GM19372 (cell line): ENCODE data around the gene CNNM2.

Source experiments
- ATAC-seq: cut with Tn5 transposase; IDR thresholded peaks from one replicate; pipeline ENCODE4 v1.9.1; 2021; ENCODE audit warnings: mild to moderate bottlenecking, low read depth, moderate library complexity; ENCODE audit not compliant: unreplicated experiment

The CNNM2 gene

DNA sequence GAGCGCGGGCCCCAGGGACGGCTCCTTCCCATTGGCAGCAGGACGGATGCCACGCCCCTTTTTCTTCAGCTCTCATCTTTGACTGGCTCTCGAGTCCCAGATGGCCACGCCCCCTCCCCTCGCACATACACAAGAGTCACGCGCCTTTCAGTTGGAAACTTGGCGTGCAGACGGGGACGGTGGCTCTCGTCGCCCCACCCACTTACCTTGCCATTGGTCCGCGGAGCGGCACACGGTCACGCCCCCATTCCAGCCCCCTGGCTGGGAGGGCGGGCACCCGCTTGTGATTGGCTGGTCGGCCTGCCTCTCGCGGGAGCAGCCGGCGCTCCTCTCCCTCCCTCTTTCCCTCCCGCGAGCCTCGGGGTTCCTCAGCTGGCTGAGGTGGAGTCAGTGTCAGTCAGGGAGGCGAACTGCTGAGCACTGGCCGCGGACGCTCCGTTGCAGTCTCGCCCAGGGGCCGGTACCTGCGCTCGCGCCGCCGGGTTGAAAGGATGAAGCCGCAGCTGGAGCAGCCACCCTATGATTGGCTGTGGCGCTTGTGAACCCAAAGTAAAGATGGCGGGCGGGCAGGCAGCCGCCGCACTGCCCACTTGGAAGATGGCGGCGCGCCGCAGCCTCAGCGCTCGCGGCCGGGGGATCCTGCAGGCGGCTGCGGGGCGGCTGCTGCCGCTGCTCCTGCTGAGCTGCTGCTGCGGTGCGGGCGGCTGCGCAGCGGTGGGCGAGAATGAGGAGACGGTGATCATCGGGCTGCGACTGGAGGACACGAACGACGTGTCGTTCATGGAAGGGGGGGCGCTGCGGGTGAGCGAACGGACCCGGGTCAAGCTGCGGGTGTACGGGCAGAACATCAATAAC is at the start of gene CNNM2:
TSS of gene CNNM2 (plus strand) at position 333 of the 855 bp plus-strand sequence. CDS start at position 520, 187 bp downstream.
- peak; percentile 88 for ATAC-seq

DNA sequence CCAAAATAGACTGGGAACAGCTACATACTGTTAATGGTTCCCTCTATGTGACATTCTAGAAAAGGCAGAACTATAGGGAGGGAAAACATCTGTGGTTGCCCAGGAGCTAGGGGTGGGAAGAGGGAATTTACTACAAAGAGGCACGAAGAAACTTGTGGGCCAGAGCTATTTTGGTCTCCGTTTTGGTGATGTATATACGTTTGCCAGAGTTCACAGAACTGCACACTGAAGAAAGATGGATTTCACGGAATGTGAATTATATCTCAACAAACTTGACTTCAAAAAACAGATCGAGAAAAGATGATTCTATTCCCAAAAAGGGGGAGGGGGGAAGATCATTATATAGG is 49.2 kb upstream of the CNNM2 start:
- no peak for ATAC-seq

DNA sequence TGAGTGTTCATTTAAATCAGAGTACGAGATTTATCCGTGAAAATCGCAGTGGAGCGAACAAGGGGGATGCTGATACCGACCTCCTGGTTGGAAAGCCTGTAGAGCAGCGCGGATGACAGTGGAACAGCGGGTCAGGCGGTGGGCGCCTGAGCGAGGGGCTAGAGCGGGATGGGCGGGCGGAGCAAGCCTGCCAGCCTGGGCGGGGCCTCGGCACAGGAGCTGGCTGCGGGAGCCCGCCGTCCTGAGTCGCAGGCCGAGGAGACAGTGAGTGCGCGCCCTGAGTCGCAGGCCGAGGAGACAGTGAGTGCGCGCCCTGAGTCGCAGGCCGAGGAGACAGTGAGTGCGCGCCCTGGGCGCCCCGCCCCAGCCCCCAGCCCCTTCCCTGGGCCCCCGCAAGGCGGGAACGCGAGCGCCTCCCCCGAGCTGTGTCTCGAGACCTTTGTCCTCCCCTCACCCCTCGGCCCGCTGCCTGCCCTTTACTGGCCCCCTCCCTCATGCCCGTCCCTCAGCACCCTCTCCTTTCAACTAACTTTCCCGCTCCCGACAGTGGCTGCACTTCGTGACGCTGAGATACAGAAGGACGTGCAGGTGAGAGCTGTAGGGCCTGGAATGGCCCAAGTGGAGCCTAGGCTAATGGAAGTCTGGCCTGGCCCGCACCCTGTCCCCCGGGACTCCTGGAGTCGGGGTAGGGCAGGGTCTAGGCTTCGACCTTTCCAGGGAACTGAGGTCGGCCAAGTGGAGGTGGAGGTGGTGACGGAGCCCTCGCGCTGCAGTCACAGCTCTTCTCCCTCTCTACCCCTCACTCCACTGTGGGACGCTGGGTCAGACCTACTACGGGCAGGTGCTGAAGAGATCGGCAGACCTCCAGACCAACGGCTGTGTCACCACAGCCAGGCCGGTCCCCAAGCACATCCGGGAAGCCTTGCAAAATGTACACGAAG is 48.6 kb upstream of the CNNM2 start, which contains the start of gene AS3MT:
TSS of gene AS3MT (plus strand) at position 213 of the 941 bp plus-strand sequence. CDS start at position 336, 123 bp downstream.
- ATAC-seq: no peak

DNA sequence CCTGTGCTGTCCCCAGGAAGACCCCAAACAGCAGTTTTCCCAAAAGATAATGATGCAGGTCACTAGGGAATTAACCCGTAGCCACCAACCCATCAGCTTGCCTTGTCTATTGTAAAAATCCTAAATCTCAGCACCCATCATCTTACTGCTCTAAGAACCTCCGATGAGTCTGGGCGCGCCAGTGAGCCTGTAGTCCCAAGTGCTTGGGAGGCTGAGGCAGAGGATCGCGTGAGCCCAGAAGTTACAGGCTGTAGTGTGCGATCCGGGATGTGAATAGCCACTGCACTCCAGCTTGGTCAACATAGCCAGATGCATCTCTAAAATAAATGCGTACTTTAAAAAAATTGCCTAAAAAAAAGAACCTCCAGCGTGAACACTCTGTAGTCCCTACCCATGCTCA is 47.9 kb upstream of the CNNM2 start:
- ATAC-seq: no peak

DNA sequence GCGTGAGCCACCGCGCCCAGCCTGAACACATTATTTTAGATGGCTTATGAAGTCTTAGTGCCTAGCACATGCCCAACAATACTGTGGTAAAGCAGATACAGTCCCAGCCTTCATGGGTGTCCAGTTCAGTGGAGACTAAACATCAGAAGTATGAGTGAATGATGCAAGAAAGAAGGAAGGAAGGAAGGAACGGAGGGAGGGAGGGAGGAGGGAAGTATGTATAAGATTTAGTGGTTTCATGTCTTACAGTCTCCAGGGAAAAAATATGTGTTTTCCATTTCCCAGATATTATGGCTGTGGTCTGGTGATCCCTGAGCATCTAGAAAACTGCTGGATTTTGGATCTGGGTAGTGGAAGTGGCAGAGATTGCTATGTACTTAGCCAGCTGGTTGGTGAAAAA is 45.9 kb upstream of the CNNM2 start:
- no peak for ATAC-seq

DNA sequence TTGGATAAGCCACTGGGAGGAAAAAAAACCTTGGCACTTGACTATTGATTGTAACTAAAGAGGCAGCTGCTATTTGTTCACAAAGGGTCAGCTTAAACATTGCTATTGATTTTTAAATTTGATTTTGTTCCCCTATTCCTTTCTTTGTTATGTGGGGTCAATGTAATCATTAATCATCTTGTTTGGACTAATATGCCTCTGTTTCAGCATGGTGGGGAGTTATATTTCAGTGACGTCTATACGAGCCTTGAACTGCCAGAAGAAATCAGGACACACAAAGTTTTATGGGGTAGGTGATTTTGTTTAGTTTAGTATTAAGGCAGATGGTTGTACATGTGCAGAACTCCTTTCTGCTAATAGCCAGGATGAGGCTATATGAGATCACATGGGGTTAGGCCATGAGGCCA is 41.3 kb upstream of the CNNM2 start:
- ATAC-seq: no peak

DNA sequence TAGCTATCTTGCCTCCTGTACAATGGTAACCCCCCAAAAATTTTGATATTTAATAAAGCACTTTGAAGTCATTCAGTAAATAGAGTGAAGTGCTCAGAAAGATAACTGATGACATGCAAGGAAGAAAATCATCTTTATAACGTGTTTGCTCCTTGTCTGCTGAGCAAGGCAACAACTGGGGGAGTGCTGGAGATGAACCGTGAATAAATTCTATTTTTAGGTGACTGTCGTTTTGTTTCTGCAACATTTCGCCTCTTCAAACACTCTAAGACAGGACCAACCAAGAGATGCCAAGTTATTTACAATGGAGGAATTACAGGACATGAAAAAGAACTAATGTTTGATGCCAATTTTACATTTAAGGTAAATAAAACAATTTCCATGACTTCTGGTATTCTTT is 39.5 kb upstream of the CNNM2 start:
- no peak for ATAC-seq

DNA sequence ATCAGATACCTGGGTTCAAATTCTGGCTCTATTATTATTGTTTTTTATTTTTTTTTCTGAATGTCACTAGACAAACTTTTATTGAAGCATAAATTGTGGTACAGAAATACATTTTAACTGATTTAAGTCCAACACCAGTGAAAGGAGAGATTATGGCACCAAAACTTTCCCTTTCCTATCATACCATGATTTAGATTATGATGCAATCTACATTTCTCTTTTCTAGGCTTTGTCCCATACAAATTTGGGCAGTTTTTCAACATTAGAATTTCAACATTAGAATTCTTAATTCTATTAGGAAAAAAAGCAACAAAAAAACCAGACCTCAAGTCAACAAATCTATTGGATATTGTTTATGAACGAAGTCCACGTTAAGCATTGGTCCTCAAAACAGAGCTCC is 37.8 kb upstream of the CNNM2 start:
- ATAC-seq: no peak

DNA sequence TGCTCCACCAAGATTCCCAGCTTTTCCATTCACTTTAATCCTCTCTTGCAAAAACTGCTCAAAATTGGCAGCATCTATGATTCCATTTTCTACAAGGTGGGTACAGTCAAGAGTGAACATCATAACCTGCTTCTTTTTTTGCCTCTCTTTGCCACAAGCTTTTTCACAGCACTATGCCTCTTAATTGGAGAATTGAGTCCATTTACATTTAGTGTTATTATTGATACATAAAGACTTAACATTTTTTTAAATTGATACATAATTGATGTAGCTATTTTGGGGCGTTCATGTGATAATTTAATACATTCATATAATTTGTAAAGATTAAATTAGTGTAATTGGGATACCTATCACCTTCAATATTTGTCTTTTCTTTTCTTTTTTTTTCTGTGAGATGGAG is 30.0 kb upstream of the CNNM2 start:
- no peak for ATAC-seq

DNA sequence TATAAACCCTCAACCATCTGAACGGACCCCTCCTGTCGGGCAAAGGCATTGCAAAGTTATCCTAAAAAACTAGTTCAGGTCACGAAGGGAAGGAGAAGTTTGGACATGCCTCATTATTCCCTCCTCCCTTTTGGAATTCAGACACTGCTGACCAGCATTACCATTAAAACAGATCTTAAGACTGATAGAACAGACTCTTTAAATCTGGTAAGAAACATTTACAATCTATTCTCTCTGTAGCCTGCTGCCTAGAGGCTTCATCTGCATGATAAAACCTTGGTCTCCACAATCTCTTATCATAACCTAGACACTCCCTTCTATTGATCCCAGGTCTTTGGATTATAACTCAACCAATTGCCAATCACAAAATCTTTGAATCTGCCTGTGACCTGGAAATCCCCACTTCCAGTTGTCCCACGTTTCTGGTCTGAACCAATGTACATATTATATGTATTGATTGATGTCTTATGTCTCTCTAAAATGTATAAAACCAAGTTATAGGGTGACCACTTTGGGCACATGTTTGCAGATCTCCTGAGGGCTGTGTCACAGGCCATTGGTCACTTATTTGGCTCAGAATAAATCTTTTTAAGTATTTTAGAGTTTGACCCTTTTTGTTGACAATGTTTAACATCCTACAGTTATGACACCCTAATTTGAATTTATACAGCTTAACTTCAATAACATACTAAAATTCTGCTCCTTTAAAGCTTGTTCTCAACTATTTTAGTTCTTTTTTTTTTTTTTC is 23.5 kb upstream of the CNNM2 start:
- no peak for ATAC-seq

DNA sequence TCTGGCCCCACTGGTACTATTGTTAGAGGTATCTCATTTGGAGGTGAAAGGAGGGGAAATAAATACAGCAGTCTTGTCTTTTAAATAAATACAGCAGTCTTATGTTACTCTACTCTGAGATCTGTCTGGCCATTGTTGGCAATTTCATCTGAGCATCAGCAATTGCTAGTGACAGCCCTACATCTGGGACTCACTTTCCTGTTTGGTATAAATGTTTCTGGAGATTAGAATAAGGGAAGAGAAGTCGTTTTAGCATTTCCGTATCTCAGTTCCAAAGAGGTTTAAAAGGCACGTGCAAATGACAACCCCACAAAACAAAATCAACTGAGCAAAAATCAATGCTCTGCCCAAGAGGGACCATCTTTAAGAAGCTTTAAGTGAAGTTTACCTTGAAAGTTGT is 18.1 kb upstream of the CNNM2 start:
- no peak for ATAC-seq

DNA sequence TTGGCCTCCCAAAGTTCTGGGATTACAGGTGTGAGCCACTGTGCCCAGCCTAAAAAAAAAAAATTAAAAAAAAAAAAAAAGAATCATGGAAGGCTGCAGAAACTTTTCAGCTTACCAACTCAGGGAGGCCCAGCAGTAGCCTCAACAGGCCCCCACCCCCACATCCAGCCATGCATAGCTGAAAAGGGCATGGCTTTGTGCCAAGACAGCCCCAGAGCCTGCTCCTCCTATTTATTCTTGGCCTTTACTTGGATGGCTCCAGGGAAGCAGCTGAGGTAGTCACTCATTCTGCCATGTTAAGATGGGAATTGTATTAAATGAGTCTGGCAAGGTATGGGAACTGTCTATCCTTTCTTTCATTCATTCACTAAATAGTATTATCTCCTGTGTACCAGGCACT is 13.7 kb upstream of the CNNM2 start:
- ATAC-seq: no peak

DNA sequence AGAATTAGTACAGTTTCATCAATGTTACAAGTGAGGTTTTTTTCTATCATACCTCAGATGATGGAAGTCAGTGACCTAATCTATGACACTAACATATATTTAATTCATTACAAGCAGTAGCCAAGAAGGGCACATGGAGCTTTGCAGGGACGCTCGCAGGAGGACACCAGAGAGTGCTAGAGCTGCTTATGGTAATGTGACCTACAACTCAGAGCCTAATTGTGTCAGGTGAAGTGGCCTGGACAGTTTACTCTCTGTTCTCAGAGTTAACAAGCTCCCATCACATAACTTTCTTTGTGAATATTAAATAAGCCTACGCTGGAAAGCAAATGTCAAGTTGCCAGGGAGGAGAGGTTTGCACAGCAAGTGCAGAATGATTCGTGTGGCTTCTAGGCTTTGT is 11.6 kb upstream of the CNNM2 start:
- ATAC-seq: no peak

DNA sequence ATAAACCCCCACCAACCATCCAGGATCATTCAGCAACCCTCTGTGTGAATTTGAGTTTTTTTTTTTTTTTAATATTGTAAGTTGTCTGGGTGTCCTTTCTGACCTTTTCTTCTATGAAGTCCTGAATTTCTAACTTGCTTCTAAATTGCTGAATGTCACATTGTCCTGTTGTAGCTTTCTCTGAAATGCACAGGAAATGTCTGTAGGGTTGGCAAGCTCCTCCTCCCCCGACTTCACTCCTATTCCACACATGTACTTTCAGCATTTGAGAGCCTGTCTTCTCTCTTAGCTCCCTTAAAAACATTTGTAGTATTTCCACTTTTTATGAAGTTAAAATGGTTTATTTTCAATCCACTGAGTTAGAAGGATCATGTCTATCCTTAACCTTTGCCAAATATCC is 3.3 kb upstream of the CNNM2 start:
- no peak for ATAC-seq

DNA sequence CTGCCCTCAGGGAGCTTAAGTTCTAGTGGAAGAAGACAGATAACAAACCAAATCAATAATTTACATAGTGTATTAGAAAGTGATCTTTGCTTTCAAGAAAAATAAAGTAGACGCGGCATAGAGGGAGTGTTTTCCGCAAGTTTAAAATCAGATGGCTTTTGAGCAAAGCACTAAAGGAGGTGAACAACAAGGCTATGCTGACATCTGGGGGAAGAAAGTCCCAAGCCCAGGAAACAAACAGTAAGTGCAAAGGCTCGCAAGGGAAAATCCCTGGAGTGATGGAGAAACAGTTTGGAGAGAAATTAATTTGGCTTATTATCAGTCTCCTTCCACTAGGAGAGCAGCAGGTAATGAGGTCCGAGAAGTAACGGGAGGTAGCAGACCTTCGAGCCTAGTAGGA is 1.9 kb upstream of the CNNM2 start:
- ATAC-seq: no peak

DNA sequence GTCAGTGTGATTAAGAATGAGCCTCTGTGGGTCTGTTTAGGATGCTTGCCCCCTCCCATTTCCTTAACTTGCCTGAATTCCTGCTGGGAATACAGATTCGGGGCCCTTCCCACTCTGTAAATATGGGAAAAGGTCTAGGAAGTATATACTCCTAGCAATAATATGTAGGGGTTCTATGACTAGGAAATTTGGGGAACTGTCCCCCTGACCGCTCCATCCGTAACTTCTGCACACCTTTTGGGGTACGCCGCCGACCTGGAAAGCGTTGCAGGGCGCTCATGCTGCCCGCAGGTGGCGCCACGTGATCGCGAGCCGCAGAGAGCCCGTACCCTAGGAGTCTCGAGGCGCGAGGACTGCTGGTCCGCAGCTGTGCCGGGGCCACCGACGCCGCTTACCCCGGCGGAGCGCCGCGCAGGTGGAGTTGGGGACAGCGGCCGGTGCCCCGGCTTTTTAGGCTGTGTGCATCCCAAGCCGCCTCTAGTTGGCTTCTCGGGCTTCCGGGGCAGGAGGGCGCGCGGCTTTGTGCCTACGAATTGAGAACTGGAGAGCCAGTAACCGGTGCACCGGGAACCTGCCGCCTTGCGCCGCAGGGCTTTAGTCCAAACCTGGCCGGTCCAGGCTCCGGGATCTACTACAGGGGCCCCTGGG is 656 bp upstream of the CNNM2 start:
- peak; percentile 31 for ATAC-seq

DNA sequence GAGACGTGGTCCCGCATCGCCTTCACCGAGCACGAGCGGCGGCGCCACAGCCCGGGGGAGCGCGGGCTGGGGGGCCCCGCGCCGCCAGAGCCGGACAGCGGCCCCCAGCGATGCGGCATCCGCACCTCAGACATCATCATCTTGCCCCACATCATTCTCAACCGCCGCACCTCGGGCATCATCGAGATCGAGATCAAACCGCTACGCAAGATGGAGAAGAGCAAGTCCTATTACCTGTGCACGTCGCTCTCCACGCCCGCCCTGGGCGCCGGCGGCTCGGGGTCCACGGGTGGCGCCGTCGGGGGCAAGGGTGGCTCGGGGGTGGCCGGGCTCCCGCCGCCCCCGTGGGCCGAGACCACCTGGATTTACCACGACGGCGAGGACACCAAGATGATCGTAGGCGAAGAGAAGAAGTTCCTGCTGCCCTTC is 737 bp downstream of the CNNM2 start:
- no peak for ATAC-seq

DNA sequence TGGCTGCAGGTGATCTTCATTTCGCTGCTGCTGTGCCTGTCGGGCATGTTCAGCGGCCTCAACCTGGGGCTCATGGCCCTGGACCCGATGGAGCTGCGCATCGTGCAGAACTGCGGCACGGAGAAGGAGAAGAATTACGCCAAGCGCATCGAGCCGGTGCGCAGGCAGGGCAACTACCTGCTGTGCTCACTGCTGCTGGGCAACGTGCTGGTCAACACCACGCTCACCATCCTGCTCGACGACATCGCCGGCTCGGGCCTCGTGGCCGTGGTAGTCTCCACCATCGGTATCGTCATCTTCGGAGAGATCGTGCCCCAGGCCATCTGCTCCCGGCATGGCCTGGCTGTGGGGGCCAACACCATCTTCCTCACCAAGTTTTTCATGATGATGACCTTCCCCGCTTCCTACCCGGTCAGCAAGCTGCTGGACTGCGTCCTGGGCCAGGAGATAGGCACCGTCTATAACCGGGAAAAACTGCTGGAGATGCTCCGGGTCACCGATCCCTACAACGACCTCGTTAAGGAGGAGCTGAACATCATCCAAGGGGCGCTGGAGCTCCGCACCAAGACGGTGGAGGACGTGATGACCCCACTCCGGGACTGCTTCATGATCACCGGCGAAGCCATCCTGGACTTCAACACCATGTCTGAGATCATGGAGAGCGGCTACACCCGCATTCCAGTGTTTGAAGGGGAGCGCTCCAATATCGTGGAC is 1.3 kb downstream of the CNNM2 start:
- no peak for ATAC-seq

DNA sequence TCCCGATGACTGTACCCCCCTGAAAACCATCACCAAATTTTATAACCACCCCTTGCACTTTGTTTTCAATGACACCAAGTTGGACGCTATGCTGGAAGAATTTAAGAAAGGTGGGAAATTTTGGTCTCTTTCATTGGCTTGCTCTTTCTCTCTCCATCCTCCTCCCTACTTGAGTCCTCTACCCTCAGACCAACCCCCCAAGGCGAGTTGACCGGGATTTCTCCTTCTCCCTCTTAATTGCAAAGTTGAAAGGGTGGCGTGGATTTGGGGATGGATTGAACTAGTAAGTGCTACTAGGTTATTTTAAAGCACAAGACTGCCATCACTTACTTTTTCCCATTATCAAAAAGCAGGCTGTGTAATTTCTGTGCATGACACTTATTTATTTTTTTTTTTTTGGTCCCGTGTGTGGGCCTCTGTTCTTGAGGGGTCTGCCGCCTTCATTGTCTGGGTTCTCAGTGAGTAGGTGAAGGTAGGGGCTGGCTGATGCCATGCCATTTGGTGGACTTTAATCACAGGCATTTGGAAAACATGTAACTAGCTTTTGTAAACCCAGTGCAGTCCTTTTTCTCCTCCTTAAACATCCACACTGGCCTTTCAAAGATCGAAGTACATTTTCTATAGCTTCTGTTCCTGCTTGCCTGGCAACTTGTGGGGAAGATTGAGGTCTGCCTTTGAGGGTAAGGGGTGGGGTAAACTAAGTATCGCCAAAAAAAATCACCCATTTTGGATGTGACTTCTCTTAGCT is 2.1 kb downstream of the CNNM2 start:
- ATAC-seq: no peak
